HepG2 (cell line): ENCODE measurements around the gene PHF23. TPM values are rescaled to one million over a fixed set of nuclear protein-coding genes. Genes with fewer than 3 reads are reported as not detected.

ENCODE experiments used
- AGO2 ChIP-seq: fragments of 200-400 bp; formaldehyde crosslinking; optimal IDR thresholded peaks from 2 replicates; pipeline ENCODE3; 2017; ENCODE audit warnings: mild to moderate bottlenecking, low read depth, low read length, moderate library complexity
- CREB1 ChIP-seq, 2 experiments: fragments of 450-650 bp in 1 of 2; IDR thresholded peaks; 2 replicates each; pipeline ENCODE4 v1.6.1; 2016 to 2017; ENCODE audit warnings: control low read depth in 1 of 2, mild to moderate bottlenecking in 1 of 2, missing compliant biosample characterization in 1 of 2, missing genetic modification characterization in 1 of 2
- JDP2 ChIP-seq: sonication (generic); formaldehyde crosslinking; IDR thresholded peaks from 2 replicates; pipeline ENCODE4 v1.8.1; 2022; ENCODE audit warnings: missing genetic modification reagents, borderline replicate concordance
- MYC ChIP-seq: sonication (generic); formaldehyde crosslinking; IDR thresholded peaks from 2 replicates; pipeline ENCODE4 v1.9.0; 2021; ENCODE audit warnings: missing genetic modification reagents, borderline replicate concordance
- NONO ChIP-seq, 2 experiments: fragments of 450-650 bp in 1 of 2; sonication (generic) in 1 of 2; formaldehyde crosslinking in 1 of 2; IDR thresholded peaks in 1 of 2; conservative IDR thresholded peaks in 1 of 2; 2 replicates each; pipeline versions ENCODE4 v1.6.1 to v1.8.0; 2017 to 2022; ENCODE audit warnings: mild to moderate bottlenecking in 1 of 2, missing genetic modification reagents in 1 of 2, moderate library complexity in 1 of 2
- NR2F1 ChIP-seq, 2 experiments: fragments of 450-650 bp in 1 of 2; formaldehyde crosslinking in 1 of 2; IDR thresholded peaks; 2 replicates each; pipeline versions ENCODE4 v1.5.0 to v1.6.1; 2016 to 2020; ENCODE audit warnings: mild to moderate bottlenecking in 1 of 2, missing compliant biosample characterization in 1 of 2, missing genetic modification reagents in 1 of 2, moderate library complexity in 1 of 2
- PAF1 ChIP-seq: IDR thresholded peaks from 2 replicates; pipeline ENCODE4 v1.6.1; 2016; ENCODE audit warnings: missing genetic modification reagents, missing compliant biosample characterization
- PBX3 ChIP-seq: sonication (generic); formaldehyde crosslinking; IDR thresholded peaks from 2 replicates; pipeline ENCODE4 v1.8.1; 2023; ENCODE audit warnings: missing genetic modification reagents, inconsistent platforms, borderline replicate concordance
- SRSF4 ChIP-seq: fragments of 200-400 bp; formaldehyde crosslinking; IDR thresholded peaks from one replicate; pipeline ENCODE4 v1.6.1; 2018; ENCODE audit warnings: mild to moderate bottlenecking, low read depth, low read length, moderate library complexity; ENCODE audit not compliant: poor library complexity, severe bottlenecking
- ZBTB26 ChIP-seq: IDR thresholded peaks from 2 replicates; pipeline ENCODE4 v1.6.1; 2016; ENCODE audit warnings: missing compliant biosample characterization, missing genetic modification reagents, borderline replicate concordance
- ZNF20 ChIP-seq: sonication (generic); formaldehyde crosslinking; IDR thresholded peaks from 2 replicates; pipeline ENCODE4 v1.4.0; 2020; ENCODE audit warnings: mild to moderate bottlenecking, moderate library complexity, missing genetic modification reagents
- ZNF225 ChIP-seq: sonication (generic); formaldehyde crosslinking; IDR thresholded peaks from 2 replicates; pipeline ENCODE4 v1.4.0; 2020; ENCODE audit warnings: mild to moderate bottlenecking, missing genetic modification reagents
- ZNF3 ChIP-seq: IDR thresholded peaks from 2 replicates; pipeline ENCODE4 v1.7.0; 2017; ENCODE audit warnings: inconsistent platforms
- ZNF629 ChIP-seq: sonication (generic); formaldehyde crosslinking; conservative IDR thresholded peaks from 2 replicates; pipeline ENCODE4 v1.5.0; 2020; ENCODE audit warnings: missing genetic modification reagents
- ZNF644 ChIP-seq: IDR thresholded peaks from 2 replicates; pipeline ENCODE4 v1.6.1; 2016; ENCODE audit warnings: low read depth
- ZNF777 ChIP-seq: sonication (generic); formaldehyde crosslinking; IDR thresholded peaks from 2 replicates; pipeline ENCODE4 v1.4.0; 2020; ENCODE audit warnings: missing genetic modification reagents
- ZSCAN25 ChIP-seq: sonication (generic); formaldehyde crosslinking; IDR thresholded peaks from 2 replicates; pipeline ENCODE4 v1.8.0; 2022; ENCODE audit warnings: mild to moderate bottlenecking, missing genetic modification reagents
- polyA plus RNA-seq, 8 experiments: library from polyadenylated mRNA; depleted of rRNA in 3 of 8; stranded (reverse) in 7 of 8; unstranded in 1 of 8; fragments of >200 nt; fragmentation: Illumina TruSeq in 4 of 8; extraction: Trizol in 4 of 8; gene quantifications; 2 replicates each; pipeline versions ENCODE4 v1.2.1 to v1.2.3, GENCODE V29; 2011 to 2016; ENCODE audit warnings: low read depth in 4 of 8, missing spikeins in 1 of 8, mixed read lengths in 1 of 8; ENCODE audit not compliant: insufficient read depth in 1 of 8
- total RNA-seq, 5 experiments: library from RNA; depleted of rRNA; stranded (reverse); fragments of >200 nt; fragmentation: Illumina TruSeq; extraction: Trizol; gene quantifications; 2 replicates each; pipeline ENCODE4 v1.2.3, GENCODE V29; 2016; ENCODE audit warnings: low read depth in 1 of 5
- TF ChIP-seq, protein P1 (sequence below): IDR thresholded peaks from 2 replicates; pipeline ENCODE4 v1.6.1; 2016
- TF ChIP-seq, protein P2 (sequence below): sonication (generic); formaldehyde crosslinking; IDR thresholded peaks from 2 replicates; pipeline ENCODE4 v1.9.0; 2021; ENCODE audit warnings: missing genetic modification reagents, mild to moderate bottlenecking, borderline replicate concordance

The PHF23 gene
- total and polyA plus RNA-seq, 2 of the 13 experiments (the other 11 are each of a cell fraction or from before 2014, with no cell fraction given) = 27.6 to 33.2 TPM

- no peak for TF ChIP-seq NONO (IDR thresholded peaks at IDR 0.05)
- TF ChIP-seq NONO (CRISPR knock-in tag; conservative IDR thresholded peaks at IDR 0.05) = peak; percentile 88
- TF ChIP-seq, protein P1, sequence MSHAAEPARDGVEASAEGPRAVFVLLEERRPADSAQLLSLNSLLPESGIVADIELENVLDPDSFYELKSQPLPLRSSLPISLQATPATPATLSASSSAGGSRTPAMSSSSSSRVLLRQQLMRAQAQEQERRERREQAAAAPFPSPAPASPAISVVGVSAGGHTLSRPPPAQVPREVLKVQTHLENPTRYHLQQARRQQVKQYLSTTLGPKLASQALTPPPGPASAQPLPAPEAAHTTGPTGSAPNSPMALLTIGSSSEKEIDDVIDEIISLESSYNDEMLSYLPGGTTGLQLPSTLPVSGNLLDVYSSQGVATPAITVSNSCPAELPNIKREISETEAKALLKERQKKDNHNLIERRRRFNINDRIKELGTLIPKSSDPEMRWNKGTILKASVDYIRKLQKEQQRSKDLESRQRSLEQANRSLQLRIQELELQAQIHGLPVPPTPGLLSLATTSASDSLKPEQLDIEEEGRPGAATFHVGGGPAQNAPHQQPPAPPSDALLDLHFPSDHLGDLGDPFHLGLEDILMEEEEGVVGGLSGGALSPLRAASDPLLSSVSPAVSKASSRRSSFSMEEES = peak; percentile 37; the same call in 1 of the 2 replicates
- TF ChIP-seq ZNF20 (CRISPR knock-in tag) = no peak
- TF ChIP-seq ZSCAN25 (CRISPR knock-in tag) = no peak
- peak; percentile 69 for TF ChIP-seq ZNF777 (CRISPR knock-in tag)
- no peak for TF ChIP-seq ZNF3 (CRISPR knock-in tag)
- TF ChIP-seq ZNF225 (CRISPR knock-in tag) = no peak
- no peak; the same call in 1 of the 2 replicates for TF ChIP-seq ZNF644
- TF ChIP-seq SRSF4 = no peak
- TF ChIP-seq, protein P2, sequence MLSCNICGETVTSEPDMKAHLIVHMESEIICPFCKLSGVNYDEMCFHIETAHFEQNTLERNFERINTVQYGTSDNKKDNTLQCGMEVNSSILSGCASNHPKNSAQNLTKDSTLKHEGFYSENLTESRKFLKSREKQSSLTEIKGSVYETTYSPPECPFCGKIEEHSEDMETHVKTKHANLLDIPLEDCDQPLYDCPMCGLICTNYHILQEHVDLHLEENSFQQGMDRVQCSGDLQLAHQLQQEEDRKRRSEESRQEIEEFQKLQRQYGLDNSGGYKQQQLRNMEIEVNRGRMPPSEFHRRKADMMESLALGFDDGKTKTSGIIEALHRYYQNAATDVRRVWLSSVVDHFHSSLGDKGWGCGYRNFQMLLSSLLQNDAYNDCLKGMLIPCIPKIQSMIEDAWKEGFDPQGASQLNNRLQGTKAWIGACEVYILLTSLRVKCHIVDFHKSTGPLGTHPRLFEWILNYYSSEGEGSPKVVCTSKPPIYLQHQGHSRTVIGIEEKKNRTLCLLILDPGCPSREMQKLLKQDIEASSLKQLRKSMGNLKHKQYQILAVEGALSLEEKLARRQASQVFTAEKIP = no peak
- TF ChIP-seq JDP2 (CRISPR knock-in tag) = no peak
- TF ChIP-seq ZBTB26 (CRISPR knock-in tag) = peak; percentile 20
- peak; percentile 81; the same call in 1 of the 2 replicates for TF ChIP-seq MYC
- TF ChIP-seq PAF1 (CRISPR knock-in tag) = no peak
- peak; percentile 99 for TF ChIP-seq CREB1 (IDR thresholded peaks at IDR 0.05)
- TF ChIP-seq CREB1 (CRISPR knock-in tag; IDR thresholded peaks at IDR 0.05) = peak; percentile 98
- no peak for TF ChIP-seq ZNF629 (CRISPR knock-in tag)
- peak; percentile 85 for TF ChIP-seq AGO2
- no peak for TF ChIP-seq PBX3 (CRISPR knock-in tag)
- TF ChIP-seq NR2F1 (CRISPR knock-in tag; IDR thresholded peaks at IDR 0.05) = 0 out of 4 replicates have a peak, but pooled peaks have one; percentile 38 to 54
These were observed 13.2 kb upstream of the PHF23 start, which contains the start of gene ELP5 (continued) for GRCh38 chr17:7252176-7253043.
